Keratinocyte (primary cell): Measurements from ENCODE around the gene ASTN1. TPM values are rescaled to one million over a fixed set of nuclear protein-coding genes. Genes with fewer than 3 reads are reported as not detected.

Experiments
- DNase-seq: peaks from one replicate; pipeline ENCODE4 v3.0.0-alpha.2; 2011; ENCODE audit warnings: low read depth, missing footprints, low spot score
- FAIRE-seq: peaks from 2 replicates; lab custom pipeline; 2011; peaks lifted over from hg19 to GRCh38; lab: Jason Lieb, UNC
- H2AFZ ChIP-seq: 2 replicates; pipeline ENCODE4 v1.6.0; 2012; ENCODE audit warnings: low read length, control low read depth, inconsistent platforms; ENCODE audit not compliant: control insufficient read depth
- H3K27ac ChIP-seq: 2 replicates; pipeline ENCODE4 v1.5.1; 2011; ENCODE audit warnings: low read length; ENCODE audit not compliant: control insufficient read depth, insufficient read depth
- H3K27me3 ChIP-seq: 3 replicates; pipeline ENCODE4 v1.6.0; 2011; ENCODE audit warnings: low read length; ENCODE audit not compliant: control insufficient read depth, insufficient read depth; ENCODE audit errors: extremely low read depth
- H3K36me3 ChIP-seq, 2 experiments: 2 replicates in 1 of 2; 3 replicates in 1 of 2; pipeline ENCODE4 v1.5.1; 2011; ENCODE audit warnings: low read length in 2 of 2, mild to moderate bottlenecking in 1 of 2; ENCODE audit not compliant: control insufficient read depth in 2 of 2, insufficient read depth in 2 of 2; ENCODE audit errors: extremely low read depth in 1 of 2
- H3K4me1 ChIP-seq: 3 replicates; pipeline ENCODE4 v1.5.1; 2011; ENCODE audit warnings: low read length; ENCODE audit not compliant: control insufficient read depth, insufficient read depth; ENCODE audit errors: extremely low read depth
- H3K4me2 ChIP-seq: 3 replicates; pipeline ENCODE4 v1.6.0; 2011; ENCODE audit warnings: low read depth, low read length; ENCODE audit not compliant: control insufficient read depth, insufficient read depth; ENCODE audit errors: extremely low read depth
- H3K4me3 ChIP-seq, 3 experiments: fragments of 200-600 bp in 1 of 3; sonication (generic) in 1 of 3; 2 replicates in 2 of 3; 3 replicates in 1 of 3; pipeline ENCODE4 v1.5.1; 2011 to 2016; ENCODE audit warnings: low read length in 3 of 3, mild to moderate bottlenecking in 3 of 3, control low read depth in 2 of 3, inconsistent platforms in 1 of 3, low read depth in 1 of 3, mixed read lengths in 1 of 3, mixed run types in 1 of 3, moderate library complexity in 1 of 3; ENCODE audit not compliant: control insufficient read depth in 2 of 3, insufficient read depth in 2 of 3; ENCODE audit errors: extremely low read depth in 1 of 3
- H3K79me2 ChIP-seq: 2 replicates; pipeline ENCODE4 v1.6.0; 2012; ENCODE audit warnings: low read length; ENCODE audit not compliant: control insufficient read depth, insufficient read depth
- H3K9ac ChIP-seq: 3 replicates; pipeline ENCODE4 v1.6.0; 2011; ENCODE audit warnings: low read length; ENCODE audit not compliant: control insufficient read depth, insufficient read depth; ENCODE audit errors: extremely low read depth
- H3K9me1 ChIP-seq: 3 replicates; pipeline ENCODE4 v1.6.0; 2011; ENCODE audit warnings: low read length; ENCODE audit not compliant: control insufficient read depth, insufficient read depth; ENCODE audit errors: extremely low read depth
- H3K9me3 ChIP-seq: 2 replicates; pipeline ENCODE4 v1.5.1; 2012; ENCODE audit warnings: low read depth, low read length; ENCODE audit not compliant: control insufficient read depth
- H4K20me1 ChIP-seq: 3 replicates; pipeline ENCODE4 v1.6.0; 2011; ENCODE audit warnings: low read length; ENCODE audit not compliant: control insufficient read depth, insufficient read depth; ENCODE audit errors: extremely low read depth
- EZH2 ChIP-seq: IDR thresholded peaks from one replicate; pipeline ENCODE4 v1.6.1; 2012; ENCODE audit warnings: inconsistent platforms, mild to moderate bottlenecking, low read length, moderate library complexity
- dilution Hi-C: fragments of 300-500 bp; cut with MboI; formaldehyde crosslinking; loops from one replicate; pipeline ENCODE4 v1.7.0; 2020; ENCODE audit warnings: low sequenced_read_pairs; ENCODE audit not compliant: extremely low pct_ligation_motif_present
- polyA plus RNA-seq, 5 experiments: library from polyadenylated mRNA; depleted of rRNA in 3 of 5; stranded (reverse) in 3 of 5; stranded (forward) in 1 of 5; unstranded in 1 of 5; fragments of >200 nt; gene quantifications; 1 replicate in 1 of 5; 2 replicates in 3 of 5; 3 replicates in 1 of 5; pipeline versions ENCODE4 v1.2.1 to v1.2.3, GENCODE V29; 2011 to 2012; ENCODE audit warnings: missing spikeins in 2 of 5, low read depth in 1 of 5, low replicate concordance in 1 of 5
- TF ChIP-seq, protein P1 (sequence below), 3 experiments: IDR thresholded peaks in 1 of 3; conservative IDR thresholded peaks in 1 of 3; optimal IDR thresholded peaks in 1 of 3; 2 replicates in 2 of 3; 3 replicates in 1 of 3; pipeline versions ENCODE3 to v1.5.1; 2011; ENCODE audit warnings: low read length in 3 of 3, mild to moderate bottlenecking in 3 of 3, moderate library complexity in 2 of 3, control low read depth in 1 of 3, inconsistent platforms in 1 of 3; ENCODE audit not compliant: insufficient read depth in 2 of 3; ENCODE audit errors: extremely low read depth in 1 of 3

The ASTN1 gene
- polyA plus RNA-seq, 1 donor (not counting 4 experiments of a cell fraction or from before 2014, with no cell fraction given): 0.08 TPM

DNA sequence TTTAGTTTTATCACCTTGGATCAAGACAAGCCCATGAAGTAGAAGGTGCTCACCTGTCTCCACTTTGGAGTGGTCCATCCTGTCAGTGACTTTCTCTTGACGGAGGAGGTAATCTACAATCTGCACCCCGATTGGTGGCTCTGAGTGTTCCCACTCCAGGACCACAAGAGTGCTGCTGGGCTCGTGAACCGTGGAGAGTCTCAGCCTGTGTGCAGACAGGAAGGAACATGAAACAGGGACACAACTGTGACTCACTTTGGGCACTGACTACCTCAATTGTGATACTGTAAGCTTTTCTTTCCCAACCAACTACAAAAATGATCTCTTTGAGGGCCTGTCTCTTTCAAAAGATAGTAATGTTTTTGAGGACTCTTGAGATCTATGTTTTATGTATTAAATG is 280.2 kb downstream of the ASTN1 start:
- H3K4me1 ChIP-seq: no peaks in the 10 kb centered on the region
- FAIRE-seq: no peak
- no peak overlapping the region for H3K27ac ChIP-seq
- DNase-seq: no peak
- H3K9me1 ChIP-seq: no peaks in the 10 kb centered on the region
- H3K4me2 ChIP-seq: no peak overlapping the region
- no peak overlapping the region for H2AFZ ChIP-seq
- H3K79me2 ChIP-seq: no peaks in the 10 kb centered on the region
- TF ChIP-seq, protein P1, sequence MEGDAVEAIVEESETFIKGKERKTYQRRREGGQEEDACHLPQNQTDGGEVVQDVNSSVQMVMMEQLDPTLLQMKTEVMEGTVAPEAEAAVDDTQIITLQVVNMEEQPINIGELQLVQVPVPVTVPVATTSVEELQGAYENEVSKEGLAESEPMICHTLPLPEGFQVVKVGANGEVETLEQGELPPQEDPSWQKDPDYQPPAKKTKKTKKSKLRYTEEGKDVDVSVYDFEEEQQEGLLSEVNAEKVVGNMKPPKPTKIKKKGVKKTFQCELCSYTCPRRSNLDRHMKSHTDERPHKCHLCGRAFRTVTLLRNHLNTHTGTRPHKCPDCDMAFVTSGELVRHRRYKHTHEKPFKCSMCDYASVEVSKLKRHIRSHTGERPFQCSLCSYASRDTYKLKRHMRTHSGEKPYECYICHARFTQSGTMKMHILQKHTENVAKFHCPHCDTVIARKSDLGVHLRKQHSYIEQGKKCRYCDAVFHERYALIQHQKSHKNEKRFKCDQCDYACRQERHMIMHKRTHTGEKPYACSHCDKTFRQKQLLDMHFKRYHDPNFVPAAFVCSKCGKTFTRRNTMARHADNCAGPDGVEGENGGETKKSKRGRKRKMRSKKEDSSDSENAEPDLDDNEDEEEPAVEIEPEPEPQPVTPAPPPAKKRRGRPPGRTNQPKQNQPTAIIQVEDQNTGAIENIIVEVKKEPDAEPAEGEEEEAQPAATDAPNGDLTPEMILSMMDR (optimal IDR thresholded peaks at IDR 0.05 in 1 of 3, IDR thresholded peaks at IDR 0.05 in 1 of 3, conservative IDR thresholded peaks at IDR 0.05 in 1 of 3; ENCODE audit: extremely low read depth in 1 of 3, insufficient read depth in 2 of 3, low read length in 3 of 3): no peak
- TF ChIP-seq EZH2: no peak
- H3K9me3 ChIP-seq: no peaks in the 10 kb centered on the region
- no peak overlapping the region for H3K4me3 ChIP-seq
- no peaks in the 10 kb centered on the region for H3K27me3 ChIP-seq
- H3K9ac ChIP-seq: no peak overlapping the region
- dilution Hi-C loops: no loop called here
- no peaks in the 10 kb centered on the region for H4K20me1 ChIP-seq
- H3K36me3 ChIP-seq: no peaks in the 10 kb centered on the region

DNA sequence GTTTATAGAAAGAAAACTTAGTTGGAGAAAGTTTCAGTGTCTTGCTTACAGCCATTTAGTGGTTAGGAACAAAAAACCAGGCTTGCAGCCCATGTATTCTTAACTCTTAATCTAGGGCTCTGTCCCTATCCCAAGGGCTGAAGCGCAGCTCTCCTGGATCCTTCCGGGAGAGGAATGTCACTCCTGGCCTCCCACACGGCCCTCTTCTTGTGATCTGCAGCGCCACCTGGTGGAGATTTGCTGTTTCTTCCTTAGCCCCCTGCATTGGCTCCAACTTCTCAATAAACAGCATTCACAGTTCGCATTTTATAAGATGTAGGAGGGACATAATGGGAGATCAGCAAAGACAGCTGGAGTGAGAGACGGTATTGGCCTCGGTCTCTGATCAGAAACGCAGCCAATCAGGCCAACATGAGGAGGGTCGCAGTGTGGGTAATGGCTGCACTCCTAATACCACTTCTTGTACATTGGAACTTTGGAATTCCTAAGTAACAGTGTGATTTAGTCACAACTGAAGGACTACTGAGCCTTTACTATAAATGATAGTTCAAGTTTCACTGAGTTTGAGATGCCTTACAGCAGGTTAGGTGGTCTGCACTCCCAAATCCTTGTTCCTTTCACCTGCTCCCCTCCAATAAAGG is 283.4 kb downstream of the ASTN1 start:
- H2AFZ ChIP-seq: no peak overlapping the region
- DNase-seq (peak; percentile 44), FAIRE-seq (no peak)
- H3K36me3 ChIP-seq: no peaks in the 10 kb centered on the region
- H3K9me1 ChIP-seq: no peaks in the 10 kb centered on the region
- no peaks in the 10 kb centered on the region for H3K79me2 ChIP-seq
- dilution Hi-C loops: no loop called here
- no peaks in the 10 kb centered on the region for H4K20me1 ChIP-seq
- TF ChIP-seq, protein P1 (optimal IDR thresholded peaks at IDR 0.05 in 1 of 3, IDR thresholded peaks at IDR 0.05 in 1 of 3, conservative IDR thresholded peaks at IDR 0.05 in 1 of 3; ENCODE audit: extremely low read depth in 1 of 3, insufficient read depth in 2 of 3, low read length in 3 of 3): peak; percentile 83 to 87 (median 85)
- TF ChIP-seq EZH2: no peak
- H3K27ac ChIP-seq: no peak overlapping the region
- no peaks in the 10 kb centered on the region for H3K4me1 ChIP-seq
- no peak overlapping the region for H3K4me3 ChIP-seq
- H3K4me2 ChIP-seq: no peak overlapping the region
- H3K9ac ChIP-seq: no peak overlapping the region
- H3K9me3 ChIP-seq: no peaks in the 10 kb centered on the region
- no peaks in the 10 kb centered on the region for H3K27me3 ChIP-seq
